Measurements from ENCODE around the gene CFAP298.

GRCh38 chr21:32590130-32590529 lies 22.0 kb downstream of the CFAP298 start:
- TF ChIP-seq, protein P1, sequence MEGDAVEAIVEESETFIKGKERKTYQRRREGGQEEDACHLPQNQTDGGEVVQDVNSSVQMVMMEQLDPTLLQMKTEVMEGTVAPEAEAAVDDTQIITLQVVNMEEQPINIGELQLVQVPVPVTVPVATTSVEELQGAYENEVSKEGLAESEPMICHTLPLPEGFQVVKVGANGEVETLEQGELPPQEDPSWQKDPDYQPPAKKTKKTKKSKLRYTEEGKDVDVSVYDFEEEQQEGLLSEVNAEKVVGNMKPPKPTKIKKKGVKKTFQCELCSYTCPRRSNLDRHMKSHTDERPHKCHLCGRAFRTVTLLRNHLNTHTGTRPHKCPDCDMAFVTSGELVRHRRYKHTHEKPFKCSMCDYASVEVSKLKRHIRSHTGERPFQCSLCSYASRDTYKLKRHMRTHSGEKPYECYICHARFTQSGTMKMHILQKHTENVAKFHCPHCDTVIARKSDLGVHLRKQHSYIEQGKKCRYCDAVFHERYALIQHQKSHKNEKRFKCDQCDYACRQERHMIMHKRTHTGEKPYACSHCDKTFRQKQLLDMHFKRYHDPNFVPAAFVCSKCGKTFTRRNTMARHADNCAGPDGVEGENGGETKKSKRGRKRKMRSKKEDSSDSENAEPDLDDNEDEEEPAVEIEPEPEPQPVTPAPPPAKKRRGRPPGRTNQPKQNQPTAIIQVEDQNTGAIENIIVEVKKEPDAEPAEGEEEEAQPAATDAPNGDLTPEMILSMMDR (tag by site-specific recombination; IDR thresholded peaks at IDR 0.05): no peak
- TF ChIP-seq ZNF169 (tag by site-specific recombination; IDR thresholded peaks at IDR 0.05) (no peak), KLF1 (tag by site-specific recombination; IDR thresholded peaks at IDR 0.05) (no peak), ZNF426 (tag by site-specific recombination; IDR thresholded peaks at IDR 0.05) (no peak), ZNF670 (tag by site-specific recombination; IDR thresholded peaks at IDR 0.05; ENCODE audit: low read depth) (no peak), ZNF10 (tag by site-specific recombination; IDR thresholded peaks at IDR 0.05) (no peak), YY1 (tag by site-specific recombination; IDR thresholded peaks at IDR 0.05) (no peak), ZBTB11 (tag by site-specific recombination; conservative IDR thresholded peaks at IDR 0.05; ENCODE audit: low read depth) (no peak), SETDB1 (IDR thresholded peaks at IDR 0.05; ENCODE audit: insufficient read length, low read length) (no peak), ZNF747 (tag by site-specific recombination; IDR thresholded peaks at IDR 0.05) (no peak), ZNF501 (tag by site-specific recombination; IDR thresholded peaks at IDR 0.05) (no peak)
